Upper lobe of left lung (tissue), 6 donors: ENCODE data around the gene OSBP2. TPM values are rescaled to one million over a fixed set of nuclear protein-coding genes. Genes with fewer than 3 reads are reported as not detected.

Experiments
- ATAC-seq, 2 donors: fragments of 200-7000 bp; cut with Tn5 transposase; one replicate each; pipeline ENCODE4 v1.9.1; 2022; ENCODE audit warnings: mild to moderate bottlenecking in 2 of 2, moderate library complexity in 2 of 2; ENCODE audit not compliant: low FRiP score in 2 of 2
- DNase-seq, 2 donors: peaks; one replicate each; pipeline ENCODE4 v3.0.0-alpha.2; 2019 to 2020
- H3K27ac ChIP-seq, 4 donors: fragments of 200-600 bp; sonication (generic); one replicate each; pipeline ENCODE4 v1.5.1; 2016 to 2019
- H3K27me3 ChIP-seq, 4 donors: fragments of 200-600 bp; sonication (generic); one replicate each; pipeline ENCODE4 v1.5.1; 2017 to 2019
- H3K36me3 ChIP-seq, 4 donors: fragments of 200-600 bp; sonication (generic); one replicate each; pipeline ENCODE4 v1.5.1; 2016 to 2019
- H3K4me1 ChIP-seq, 4 donors: fragments of 200-600 bp; sonication (generic); one replicate each; pipeline ENCODE4 v1.5.1; 2018 to 2019
- H3K4me3 ChIP-seq, 4 donors: fragments of 200-600 bp; sonication (generic); one replicate each; pipeline ENCODE4 v1.5.1; 2017 to 2019; ENCODE audit warnings: mild to moderate bottlenecking in 2 of 4, moderate library complexity in 1 of 4
- H3K9me3 ChIP-seq, 4 donors: fragments of 200-600 bp; sonication (generic); one replicate each; pipeline ENCODE4 v1.5.1; 2018 to 2019
- EP300 ChIP-seq, 4 donors: sonication (generic); formaldehyde crosslinking; IDR thresholded peaks; one replicate each; pipeline ENCODE4 v1.5.1; 2017; ENCODE audit warnings: antibody characterized with exemption in 4 of 4, control low read depth in 2 of 4
- POLR2A ChIP-seq, 4 donors: fragments of 450-650 bp; IDR thresholded peaks; one replicate each; pipeline ENCODE4 v1.5.1; 2016 to 2017; ENCODE audit warnings: antibody characterized with exemption in 4 of 4, mild to moderate bottlenecking in 2 of 4
- POLR2AphosphoS5 ChIP-seq, 2 donors: sonication (generic); formaldehyde crosslinking; IDR thresholded peaks; one replicate each; pipeline ENCODE4 v1.5.1; 2017; ENCODE audit warnings: antibody characterized with exemption in 2 of 2
- WGBS, 2 donors: methylation state at CpG; one replicate each; pipeline ENCODE4 v1.1.5; 2017 to 2018; 5-methylcytosine and 5-hydroxymethylcytosine counted together
- total RNA-seq, 6 donors: library from RNA; depleted of rRNA in 4 of 6; stranded (reverse); fragments of >200 nt in 4 of 6; gene quantifications; one replicate each; pipeline versions ENCODE4 v1.1.0 to v1.2.1, GENCODE V29; 2016 to 2021
- TF ChIP-seq, protein P1 (sequence below), 6 experiments: fragments of 450-650 bp in 4 of 6; fragments of 200-600 bp in 2 of 6; sonication (generic) in 2 of 6; IDR thresholded peaks; one replicate each; pipeline ENCODE4 v1.5.1; 2016 to 2019; ENCODE audit warnings: antibody characterized with exemption in 6 of 6
- donor health status: DM: no; HTN: no; CAD: no; lungs with moderate emphysema.
- donor health status: DM: no; HTN: yes; CAD: no; lungs with severe emphysema.

OSBP2 gene
- total RNA-seq, 6 donors from 2014 or later, result 3.5 to 14.5 (median 5.0) TPM

DNA sequence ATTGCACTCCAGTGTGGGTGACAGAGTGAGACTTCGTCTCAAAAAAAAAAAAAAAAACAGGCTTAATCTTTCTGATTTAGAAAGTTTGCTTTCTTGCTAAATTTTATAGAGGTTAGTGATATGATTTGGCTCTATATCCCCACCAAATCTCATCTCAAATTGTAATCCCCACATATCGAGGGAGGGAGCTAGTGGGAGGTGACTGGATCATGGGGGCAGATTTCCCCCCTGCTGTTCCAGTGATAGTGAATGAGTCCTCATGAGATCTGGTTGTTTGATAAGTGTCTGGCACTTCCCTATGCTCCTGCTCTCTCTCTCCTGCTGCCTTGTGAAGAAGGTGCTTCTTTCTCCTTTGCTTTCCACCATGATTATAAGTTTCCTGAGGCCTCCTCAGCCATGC, 90.9 kb downstream of the OSBP2 start:
- H3K36me3 ChIP-seq, result no peaks in the 10 kb centered on the region
- no peaks in the 10 kb centered on the region for H3K4me1 ChIP-seq
- no peaks in the 10 kb centered on the region for H3K9me3 ChIP-seq
- H3K4me3 ChIP-seq, result no peak overlapping the region
- H3K27me3 ChIP-seq, result no peaks in the 10 kb centered on the region
- no peak for ATAC-seq
- DNase-seq, result no peak
- WGBS, 2 donors, result 76 to 89% methylated on average over 2 of the region's 2 CpGs
- no peak for TF ChIP-seq POLR2AphosphoS5 (IDR thresholded peaks at IDR 0.05)
- TF ChIP-seq POLR2A (IDR thresholded peaks at IDR 0.05), result no peak
- TF ChIP-seq, protein P1, sequence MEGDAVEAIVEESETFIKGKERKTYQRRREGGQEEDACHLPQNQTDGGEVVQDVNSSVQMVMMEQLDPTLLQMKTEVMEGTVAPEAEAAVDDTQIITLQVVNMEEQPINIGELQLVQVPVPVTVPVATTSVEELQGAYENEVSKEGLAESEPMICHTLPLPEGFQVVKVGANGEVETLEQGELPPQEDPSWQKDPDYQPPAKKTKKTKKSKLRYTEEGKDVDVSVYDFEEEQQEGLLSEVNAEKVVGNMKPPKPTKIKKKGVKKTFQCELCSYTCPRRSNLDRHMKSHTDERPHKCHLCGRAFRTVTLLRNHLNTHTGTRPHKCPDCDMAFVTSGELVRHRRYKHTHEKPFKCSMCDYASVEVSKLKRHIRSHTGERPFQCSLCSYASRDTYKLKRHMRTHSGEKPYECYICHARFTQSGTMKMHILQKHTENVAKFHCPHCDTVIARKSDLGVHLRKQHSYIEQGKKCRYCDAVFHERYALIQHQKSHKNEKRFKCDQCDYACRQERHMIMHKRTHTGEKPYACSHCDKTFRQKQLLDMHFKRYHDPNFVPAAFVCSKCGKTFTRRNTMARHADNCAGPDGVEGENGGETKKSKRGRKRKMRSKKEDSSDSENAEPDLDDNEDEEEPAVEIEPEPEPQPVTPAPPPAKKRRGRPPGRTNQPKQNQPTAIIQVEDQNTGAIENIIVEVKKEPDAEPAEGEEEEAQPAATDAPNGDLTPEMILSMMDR (IDR thresholded peaks at IDR 0.05), result no peak
- TF ChIP-seq EP300 (IDR thresholded peaks at IDR 0.05), result no peak
- no peak overlapping the region for H3K27ac ChIP-seq

DNA sequence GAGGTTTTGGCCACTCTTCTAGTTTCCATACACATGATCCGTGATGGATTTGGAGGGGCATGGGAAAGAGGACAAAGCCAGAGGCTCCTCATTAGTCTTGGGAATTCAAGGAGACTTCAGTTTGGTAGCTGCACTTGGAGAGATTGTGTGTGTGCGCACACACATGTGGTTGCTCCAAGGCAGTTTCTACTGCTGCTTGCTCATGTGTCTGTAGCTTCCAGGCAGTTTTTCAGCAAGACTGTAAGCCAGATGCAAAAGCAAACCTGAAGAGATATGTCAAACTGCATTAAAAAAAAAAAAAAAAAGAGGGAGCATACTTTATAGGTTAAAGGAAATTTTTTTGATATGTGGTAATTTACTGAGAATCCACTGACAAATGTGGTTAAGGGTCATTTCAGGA, 95.7 kb downstream of the OSBP2 start:
- H3K9me3 ChIP-seq, result no peaks in the 10 kb centered on the region
- WGBS, 2 donors, result 86 to 89% methylated on average over 2 of the region's 2 CpGs

DNA sequence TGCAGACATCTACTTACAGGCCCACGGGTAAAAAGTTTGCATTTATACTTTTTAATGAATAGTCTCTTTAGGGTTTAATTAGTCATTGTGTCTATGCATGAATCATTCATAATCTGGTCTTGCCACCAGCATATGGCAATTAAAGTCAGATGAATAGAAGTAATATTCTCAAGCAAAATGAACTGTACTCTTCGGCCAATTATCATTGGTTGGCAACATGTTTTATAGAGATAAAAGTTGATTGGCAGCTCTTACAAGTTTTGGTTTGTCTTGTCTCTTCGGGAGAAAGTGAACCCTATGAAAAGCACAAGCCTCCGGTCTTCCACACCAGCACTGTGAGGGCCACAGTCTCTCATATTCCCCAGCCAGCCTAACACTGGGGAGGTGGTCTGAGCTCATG, 97.8 kb downstream of the OSBP2 start:
- 64 to 76% methylated on average over 4 of the region's 4 CpGs for WGBS, 2 donors
- no peak for ATAC-seq
- no peak overlapping the region for H3K4me3 ChIP-seq
- DNase-seq, result no peak
- H3K27ac ChIP-seq, result no peak overlapping the region
- H3K9me3 ChIP-seq, result no peaks in the 10 kb centered on the region
- H3K27me3 ChIP-seq, result no peaks in the 10 kb centered on the region
- no peaks in the 10 kb centered on the region for H3K4me1 ChIP-seq
- no peaks in the 10 kb centered on the region for H3K36me3 ChIP-seq
- TF ChIP-seq POLR2AphosphoS5 (IDR thresholded peaks at IDR 0.05) (no peak), EP300 (IDR thresholded peaks at IDR 0.05) (no peak), POLR2A (IDR thresholded peaks at IDR 0.05) (no peak)
- TF ChIP-seq, protein P1 (IDR thresholded peaks at IDR 0.05), result no peak

More for the DNA sequence above, 95.7 kb downstream of the OSBP2 start:
- no peak for DNase-seq
- Histone ChIP-seq H3K27ac (no peak overlapping the region), H3K36me3 (no peaks in the 10 kb centered on the region), H3K4me3 (no peak overlapping the region), H3K27me3 (no peaks in the 10 kb centered on the region), H3K4me1 (no peaks in the 10 kb centered on the region)
- TF ChIP-seq, protein P1 (IDR thresholded peaks at IDR 0.05), result no peak
- TF ChIP-seq POLR2A (IDR thresholded peaks at IDR 0.05) (no peak), EP300 (IDR thresholded peaks at IDR 0.05) (no peak), POLR2AphosphoS5 (IDR thresholded peaks at IDR 0.05) (no peak)
- ATAC-seq, result no peak

DNA sequence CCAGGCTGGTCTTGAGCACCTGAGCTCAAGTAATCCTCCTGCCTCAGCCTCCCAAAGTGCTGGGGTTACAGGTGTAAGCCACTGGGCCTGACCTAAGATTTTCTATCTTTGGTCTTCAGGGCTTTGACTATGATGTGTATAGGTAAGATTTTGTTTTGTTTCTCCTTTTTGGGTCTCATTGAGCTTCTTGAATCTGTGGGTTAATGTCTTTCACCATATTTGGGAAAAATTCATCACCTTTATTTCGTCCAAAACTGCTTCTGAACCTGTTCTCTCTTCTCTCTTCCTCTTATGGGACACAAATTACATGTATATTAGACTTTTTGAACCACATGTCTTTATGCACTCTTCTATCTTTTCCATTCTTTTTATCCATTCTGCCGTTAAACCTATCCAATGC, 100.4 kb downstream of the OSBP2 start:
- Histone ChIP-seq H3K27ac (no peak overlapping the region), H3K9me3 (no peaks in the 10 kb centered on the region), H3K27me3 (no peaks in the 10 kb centered on the region), H3K4me3 (no peak overlapping the region), H3K4me1 (no peaks in the 10 kb centered on the region), H3K36me3 (no peaks in the 10 kb centered on the region)
- TF ChIP-seq, protein P1 (IDR thresholded peaks at IDR 0.05), result no peak
- TF ChIP-seq POLR2A (IDR thresholded peaks at IDR 0.05) (no peak), POLR2AphosphoS5 (IDR thresholded peaks at IDR 0.05) (no peak), EP300 (IDR thresholded peaks at IDR 0.05) (no peak)
- ATAC-seq (no peak), DNase-seq (no peak)
- 76 to 81% methylated on average over 2 of the region's 2 CpGs for WGBS, 2 donors

DNA sequence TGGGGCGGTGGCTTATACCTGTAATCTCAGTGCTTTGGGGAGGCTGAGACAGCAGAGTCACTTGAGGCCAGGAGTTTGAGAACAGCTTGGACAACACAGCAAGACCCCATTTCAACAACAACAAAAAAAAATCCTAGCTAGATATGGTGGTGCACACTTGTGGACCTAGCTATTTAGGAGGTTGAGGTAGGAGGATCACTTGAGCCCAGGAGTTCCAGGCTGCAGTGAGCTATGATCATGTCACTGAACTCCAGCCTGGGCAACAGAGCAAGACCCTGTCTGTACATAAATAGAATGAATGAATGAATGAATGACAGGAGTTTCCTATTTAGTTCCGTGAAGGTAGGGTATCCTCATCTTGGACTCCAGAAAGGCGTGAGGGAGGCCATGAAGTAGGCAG, 107.0 kb downstream of the OSBP2 start:
- Histone ChIP-seq H3K4me3 (no peak overlapping the region), H3K27me3 (no peaks in the 10 kb centered on the region), H3K27ac (no peak overlapping the region), H3K4me1 (peaks cover 4 to 13% (median 12%) of the 10 kb centered on the region in 4 donors), H3K36me3 (no peaks in the 10 kb centered on the region), H3K9me3 (no peaks in the 10 kb centered on the region)
- DNase-seq (no peak), ATAC-seq (no peak)
- 79 to 80% methylated on average over 3 of the region's 3 CpGs for WGBS, 2 donors
- no peak for TF ChIP-seq POLR2AphosphoS5 (IDR thresholded peaks at IDR 0.05)
- TF ChIP-seq EP300 (IDR thresholded peaks at IDR 0.05), result no peak
- no peak for TF ChIP-seq POLR2A (IDR thresholded peaks at IDR 0.05)
- TF ChIP-seq, protein P1 (IDR thresholded peaks at IDR 0.05), result no peak
